GM18951 (cell line): ENCODE data around the gene MAFB.

Experiments
- POLR2A ChIP-seq: IDR thresholded peaks from 4 replicates; pipeline ENCODE4 v1.6.1; 2011; ENCODE audit warnings: mild to moderate bottlenecking; ENCODE audit not compliant: insufficient read length, insufficient read depth; ENCODE audit errors: extremely low read depth
- in situ Hi-C: fragments of 300-500 bp; cut with MboI; formaldehyde crosslinking; loops from one replicate; pipeline ENCODE4 v1.12.0; 2022; ENCODE audit warnings: low sequenced_read_pairs, mixed read lengths, inconsistent platforms; ENCODE audit not compliant: unreplicated experiment

Gene MAFB

GRCh38 chr20:40714916-40715315 lies 25.9 kb upstream of the MAFB start:
- no peak for TF ChIP-seq POLR2A
- in situ Hi-C loops = no loop called here

GRCh38 chr20:40714109-40714508 lies 25.1 kb upstream of the MAFB start:
- no peak for TF ChIP-seq POLR2A
- in situ Hi-C loops = no loop called here

GRCh38 chr20:40713508-40713907 lies 24.5 kb upstream of the MAFB start:
- in situ Hi-C loops = no loop called here
- TF ChIP-seq POLR2A = no peak

DNA sequence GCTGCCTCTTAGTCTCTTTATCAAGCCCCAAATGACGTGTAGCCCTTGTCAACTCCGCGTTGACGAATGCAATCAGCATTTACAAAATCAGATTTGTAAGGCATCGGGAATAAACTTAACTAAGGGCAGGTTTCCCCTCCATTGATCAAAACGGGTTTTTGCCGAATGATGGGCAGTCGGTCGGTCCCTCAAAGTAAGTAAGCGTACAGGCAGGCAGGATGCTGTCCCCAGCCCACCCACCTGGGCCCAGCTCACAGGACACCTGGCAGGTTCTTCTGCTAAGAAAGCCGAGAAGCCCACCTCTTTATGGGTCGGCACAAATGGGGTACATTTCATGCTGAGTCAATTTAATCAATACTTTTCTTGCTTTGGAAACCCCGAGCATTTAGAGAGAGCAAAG lies 22.0 kb upstream of the MAFB start:
- in situ Hi-C loops = no loop called here
- no peak for TF ChIP-seq POLR2A

- TF ChIP-seq POLR2A = no peak
- in situ Hi-C loops = no loop called here
Observed at GRCh38 chr20:40710603-40711002, 21.6 kb upstream of the MAFB start.

DNA sequence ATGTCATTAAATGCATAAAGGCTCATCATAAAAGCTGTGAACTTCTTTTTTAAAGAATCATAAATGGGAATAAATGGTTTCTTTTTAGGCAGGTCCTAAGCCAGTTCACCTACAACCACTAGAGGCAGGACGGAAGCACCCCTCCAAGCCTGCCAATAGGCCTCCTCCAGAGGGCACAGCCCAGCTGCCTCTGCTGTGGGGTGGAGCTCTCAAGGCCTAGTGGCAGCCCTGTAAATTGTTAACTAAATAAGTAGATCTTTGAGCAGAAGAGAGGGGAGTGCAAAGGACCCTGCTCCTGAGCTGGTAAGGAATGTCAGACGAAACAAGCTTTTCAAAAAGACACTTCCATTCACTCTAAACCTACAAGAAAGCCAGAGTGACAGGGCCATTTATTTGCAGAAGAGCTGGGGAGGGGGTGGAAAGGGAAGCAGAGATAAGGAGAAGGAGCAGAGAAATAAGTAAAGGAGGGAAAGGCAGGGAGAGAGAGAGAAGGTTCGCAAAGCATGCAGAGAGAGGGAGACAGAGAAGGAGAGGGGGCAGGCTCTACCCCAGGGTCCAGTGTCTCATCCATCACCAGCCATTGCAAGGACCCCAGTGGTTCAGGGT lies 18.0 kb upstream of the MAFB start:
- in situ Hi-C loops = no loop called here
- TF ChIP-seq POLR2A = no peak

DNA sequence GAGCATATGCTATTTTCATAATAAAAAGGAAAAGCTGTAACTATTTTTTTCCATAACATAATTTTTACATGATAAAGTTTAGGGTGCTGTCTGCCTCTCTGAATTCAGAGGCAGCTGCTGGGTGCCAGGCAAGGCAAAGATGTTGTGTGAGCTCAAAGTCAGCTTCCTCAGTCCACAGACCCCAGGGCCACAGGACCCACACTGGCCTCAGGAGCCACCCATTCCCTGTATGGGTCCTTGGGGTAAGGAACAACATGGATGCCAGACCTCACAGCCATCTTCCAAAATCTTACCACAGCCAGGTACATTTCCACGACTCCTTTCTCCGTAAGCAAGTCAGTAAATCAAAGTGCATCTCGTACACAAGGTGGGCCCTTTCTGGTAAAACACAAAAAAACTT lies 16.4 kb upstream of the MAFB start:
- no peak for TF ChIP-seq POLR2A
- in situ Hi-C loops = no loop called here

DNA sequence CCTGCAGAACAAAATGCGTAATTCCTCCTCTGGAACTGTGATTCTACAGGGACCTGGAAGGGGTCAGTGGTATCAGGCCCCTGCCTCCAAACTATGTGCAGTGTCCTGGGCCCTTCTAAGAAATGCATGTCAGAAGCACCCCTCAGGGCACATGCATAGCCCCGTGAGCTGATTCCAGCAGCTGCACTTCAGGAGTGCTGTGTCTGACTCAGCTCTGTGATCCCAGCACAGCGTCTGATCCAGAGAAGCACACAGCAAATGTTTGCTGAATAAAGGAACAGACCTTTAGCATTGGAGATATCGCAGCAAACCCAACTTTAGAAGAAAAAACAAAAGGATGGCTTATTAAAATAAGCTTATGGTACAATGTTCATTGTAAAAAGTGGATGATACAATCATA lies 15.8 kb upstream of the MAFB start:
- in situ Hi-C loops = no loop called here
- TF ChIP-seq POLR2A = no peak

DNA sequence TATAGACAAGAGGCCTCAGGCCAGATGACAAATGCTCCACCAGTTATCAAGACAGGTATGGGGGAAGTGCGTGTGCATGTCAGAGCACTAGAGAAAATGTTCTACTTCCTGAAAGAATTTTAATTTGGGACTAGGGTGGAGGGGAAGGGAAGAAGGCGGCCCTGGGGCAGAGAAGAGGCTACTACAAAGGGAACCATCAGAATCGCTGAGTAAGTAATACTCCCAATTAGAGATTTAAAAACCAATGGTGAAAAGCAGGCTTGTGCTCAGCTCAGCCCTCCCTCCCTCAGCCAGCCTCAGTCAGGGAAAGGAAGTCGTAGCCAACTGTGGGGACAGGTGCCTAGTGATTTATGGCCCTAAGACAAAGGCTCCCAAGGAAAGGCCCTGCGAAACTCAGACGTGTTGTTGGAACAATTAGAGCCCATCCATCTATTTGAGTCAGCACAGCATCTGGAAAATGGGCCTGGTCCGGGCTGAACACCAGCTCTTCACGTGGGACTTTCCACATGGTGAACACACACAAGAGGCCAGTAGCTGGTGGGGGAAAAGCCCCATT lies 15.0 kb upstream of the MAFB start:
- in situ Hi-C loops = no loop called here
- no peak for TF ChIP-seq POLR2A

GRCh38 chr20:40702504-40702903 lies 13.5 kb upstream of the MAFB start:
- TF ChIP-seq POLR2A = no peak
- in situ Hi-C loops = no loop called here

DNA sequence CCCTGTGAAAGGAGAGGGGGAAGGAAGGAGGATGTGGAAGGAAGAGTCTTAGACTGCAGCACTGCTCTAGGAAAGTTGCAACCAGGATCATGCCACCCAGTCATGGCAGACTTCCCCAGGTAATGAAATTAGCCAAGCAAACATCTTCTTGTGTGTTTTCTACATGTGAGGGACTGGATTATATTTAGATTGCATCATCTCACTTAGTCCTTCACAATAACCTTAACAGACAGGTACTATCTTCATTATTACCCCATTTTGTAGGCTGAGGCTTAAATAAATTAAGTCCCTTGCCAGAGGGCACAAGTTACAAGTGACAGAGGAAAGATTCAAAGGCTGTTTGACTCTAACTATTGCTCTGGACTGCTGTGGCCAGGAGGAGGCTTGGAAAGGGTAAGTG lies 9.7 kb upstream of the MAFB start:
- in situ Hi-C loops = loop anchor here (25.0 kb wide), 2 partner anchors 811 to 1436 kb away; no protein-coding TSS in a partner anchor

DNA sequence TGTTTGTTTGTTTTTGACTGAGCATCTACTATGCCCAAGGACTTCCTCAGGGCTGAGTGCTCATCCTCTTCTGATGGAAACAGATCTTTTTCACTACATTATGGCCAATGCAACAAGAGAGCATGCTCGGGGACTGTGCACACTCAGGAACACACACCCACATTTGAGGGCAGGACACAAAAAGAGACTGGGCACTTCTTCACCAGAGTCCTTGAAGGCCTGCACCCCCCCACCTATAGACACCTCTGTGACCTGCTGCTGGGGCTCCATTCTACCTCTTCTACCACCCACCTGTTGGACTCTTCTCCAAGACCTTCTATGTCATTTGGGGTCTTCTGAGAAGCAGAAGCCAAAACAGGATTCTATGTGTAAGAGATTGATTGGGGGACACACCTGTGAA lies 9.2 kb upstream of the MAFB start:
- in situ Hi-C loops = loop anchor here (25.0 kb wide), 2 partner anchors 811 to 1436 kb away; no protein-coding TSS in a partner anchor
- TF ChIP-seq POLR2A = no peak

More for the DNA sequence above, 9.7 kb upstream of the MAFB start:
- no peak for TF ChIP-seq POLR2A

DNA sequence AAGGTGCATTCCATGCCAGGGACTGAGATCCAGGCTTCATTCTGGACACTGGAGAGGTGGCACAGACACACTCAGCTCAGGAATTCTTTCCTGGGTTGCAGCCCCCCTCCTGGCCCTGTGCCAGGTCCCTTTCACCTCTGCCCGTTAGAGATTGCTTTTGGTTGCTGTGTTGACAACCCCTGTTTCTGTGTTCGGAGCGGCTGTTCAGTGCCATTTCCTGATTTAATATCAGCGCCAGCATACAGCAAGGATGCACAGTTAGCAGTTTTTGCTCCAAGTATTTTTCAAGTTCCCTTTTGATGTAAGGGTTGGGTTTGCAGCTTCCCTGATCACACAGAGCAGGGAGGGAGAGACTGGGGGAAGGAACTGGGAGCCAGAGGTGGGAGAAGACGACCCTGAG lies 8.5 kb upstream of the MAFB start:
- in situ Hi-C loops = loop anchor here (25.0 kb wide), 2 partner anchors 810 to 1435 kb away; no protein-coding TSS in a partner anchor
- no peak for TF ChIP-seq POLR2A

DNA sequence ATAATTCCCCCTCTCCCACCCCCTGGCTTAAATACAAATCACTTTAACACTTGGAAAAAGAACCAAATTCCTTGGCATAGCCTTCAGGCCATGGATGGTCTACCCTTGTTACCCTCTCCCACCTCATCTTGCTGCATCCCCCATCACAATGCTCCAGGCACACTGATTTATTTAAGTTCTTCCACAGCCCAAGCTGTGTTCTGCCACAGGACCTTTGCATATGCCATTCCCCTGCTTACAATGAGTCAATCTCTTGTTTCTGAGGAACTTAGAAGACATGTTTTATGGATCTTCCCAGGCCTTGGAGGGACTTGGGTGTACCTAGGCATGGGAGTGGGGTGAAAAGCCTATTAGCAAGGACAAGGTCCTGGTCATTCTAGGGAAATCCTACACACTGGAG lies 6.2 kb upstream of the MAFB start:
- TF ChIP-seq POLR2A = no peak
- in situ Hi-C loops = loop anchor here (25.0 kb wide), 2 partner anchors 808 to 1433 kb away; no protein-coding TSS in a partner anchor

DNA sequence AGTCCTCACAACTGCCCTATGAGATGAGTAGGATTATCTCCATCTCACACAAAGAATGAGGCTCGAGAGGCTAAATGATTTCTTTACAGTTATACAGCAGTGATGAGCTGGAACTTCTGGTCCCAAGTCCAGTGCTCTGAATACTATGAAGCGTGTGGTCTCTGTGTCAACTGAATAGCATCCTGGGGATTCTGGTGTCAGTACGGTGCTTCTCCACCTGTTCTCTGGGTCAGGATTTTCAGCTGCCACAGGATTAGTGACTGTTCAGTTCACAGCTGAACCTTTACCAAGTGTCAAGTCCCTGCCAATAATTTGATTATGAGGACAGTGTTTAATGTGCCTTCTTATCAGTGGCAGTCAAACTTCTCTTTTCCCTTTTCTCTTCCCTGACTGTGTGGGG lies 5.2 kb upstream of the MAFB start:
- in situ Hi-C loops = loop anchor here (25.0 kb wide), 2 partner anchors 807 to 1432 kb away; no protein-coding TSS in a partner anchor
- no peak for TF ChIP-seq POLR2A
